ENCODE results near the gene PDXK.

Gene PDXK

DNA sequence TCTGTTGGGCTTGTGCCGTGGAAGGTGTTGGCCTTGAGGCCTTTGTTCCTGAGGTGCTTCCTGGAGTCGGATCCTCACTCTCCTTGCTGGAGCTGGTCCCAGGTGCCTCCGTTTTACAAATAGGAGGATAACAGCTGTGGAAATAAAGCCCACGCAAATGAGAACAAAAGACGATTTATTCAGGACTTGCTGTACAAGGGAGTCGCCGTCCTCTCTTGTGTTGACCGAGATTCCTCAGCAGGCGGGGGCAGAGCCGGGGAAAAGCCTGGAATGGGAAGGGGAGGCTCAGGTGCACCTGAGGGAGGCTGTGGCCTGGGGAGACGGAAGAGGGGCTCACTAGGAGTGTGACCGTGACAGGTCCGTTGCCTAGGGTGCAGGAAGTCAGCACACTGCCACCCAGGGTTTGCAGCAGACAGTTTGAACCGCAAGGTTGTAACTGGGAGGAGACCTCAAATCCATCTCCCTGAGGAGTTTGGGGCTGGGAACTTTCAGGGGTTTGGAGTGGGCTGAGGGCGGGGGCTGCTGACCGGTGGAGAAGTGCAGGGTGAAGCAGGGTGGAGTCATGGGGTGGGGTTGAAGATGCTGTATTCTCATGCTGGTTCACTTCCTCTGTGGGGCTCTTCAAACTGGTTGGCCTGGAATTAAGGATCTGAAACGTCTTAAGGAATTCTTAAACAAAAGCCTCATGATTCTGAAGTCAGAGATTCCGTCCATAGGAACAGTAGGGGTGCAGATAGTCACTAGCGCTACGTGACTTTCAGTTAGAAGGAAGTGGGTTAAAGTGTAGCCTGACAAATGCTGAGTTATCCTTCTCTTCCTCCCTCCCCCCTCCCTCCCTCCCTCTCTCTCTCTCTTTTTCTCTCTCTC, 59.8 kb downstream of the PDXK start:
- TF ChIP-seq, protein P1, sequence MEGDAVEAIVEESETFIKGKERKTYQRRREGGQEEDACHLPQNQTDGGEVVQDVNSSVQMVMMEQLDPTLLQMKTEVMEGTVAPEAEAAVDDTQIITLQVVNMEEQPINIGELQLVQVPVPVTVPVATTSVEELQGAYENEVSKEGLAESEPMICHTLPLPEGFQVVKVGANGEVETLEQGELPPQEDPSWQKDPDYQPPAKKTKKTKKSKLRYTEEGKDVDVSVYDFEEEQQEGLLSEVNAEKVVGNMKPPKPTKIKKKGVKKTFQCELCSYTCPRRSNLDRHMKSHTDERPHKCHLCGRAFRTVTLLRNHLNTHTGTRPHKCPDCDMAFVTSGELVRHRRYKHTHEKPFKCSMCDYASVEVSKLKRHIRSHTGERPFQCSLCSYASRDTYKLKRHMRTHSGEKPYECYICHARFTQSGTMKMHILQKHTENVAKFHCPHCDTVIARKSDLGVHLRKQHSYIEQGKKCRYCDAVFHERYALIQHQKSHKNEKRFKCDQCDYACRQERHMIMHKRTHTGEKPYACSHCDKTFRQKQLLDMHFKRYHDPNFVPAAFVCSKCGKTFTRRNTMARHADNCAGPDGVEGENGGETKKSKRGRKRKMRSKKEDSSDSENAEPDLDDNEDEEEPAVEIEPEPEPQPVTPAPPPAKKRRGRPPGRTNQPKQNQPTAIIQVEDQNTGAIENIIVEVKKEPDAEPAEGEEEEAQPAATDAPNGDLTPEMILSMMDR (IDR thresholded peaks at IDR 0.05; ENCODE audit: low read depth, low read length) = no peak
- DNase-seq (ENCODE audit: extremely low read depth, low read depth) = no peak

DNA sequence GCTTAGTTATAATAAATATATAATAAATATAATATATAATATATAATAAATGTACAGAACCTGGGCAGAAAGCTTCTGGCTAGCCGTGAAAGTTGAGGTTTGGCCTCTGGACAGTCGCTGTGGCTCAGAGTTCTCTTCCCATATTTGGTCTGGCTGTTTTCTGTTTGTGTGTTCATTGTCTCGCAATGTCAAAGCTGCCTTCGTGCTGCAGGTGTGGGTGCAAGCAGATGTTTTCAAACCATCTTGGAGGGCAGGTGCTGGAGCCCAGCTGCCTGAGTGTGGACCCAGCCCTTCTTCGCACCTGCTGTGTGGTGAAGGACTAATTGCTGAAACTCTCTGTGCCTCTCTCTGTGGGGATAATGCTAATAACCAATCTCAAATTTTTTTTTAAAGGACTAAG, 60.7 kb downstream of the PDXK start:
- DNase-seq (ENCODE audit: extremely low read depth, low read depth) = no peak
- TF ChIP-seq, protein P1 (IDR thresholded peaks at IDR 0.05; ENCODE audit: low read depth, low read length) = no peak

DNA sequence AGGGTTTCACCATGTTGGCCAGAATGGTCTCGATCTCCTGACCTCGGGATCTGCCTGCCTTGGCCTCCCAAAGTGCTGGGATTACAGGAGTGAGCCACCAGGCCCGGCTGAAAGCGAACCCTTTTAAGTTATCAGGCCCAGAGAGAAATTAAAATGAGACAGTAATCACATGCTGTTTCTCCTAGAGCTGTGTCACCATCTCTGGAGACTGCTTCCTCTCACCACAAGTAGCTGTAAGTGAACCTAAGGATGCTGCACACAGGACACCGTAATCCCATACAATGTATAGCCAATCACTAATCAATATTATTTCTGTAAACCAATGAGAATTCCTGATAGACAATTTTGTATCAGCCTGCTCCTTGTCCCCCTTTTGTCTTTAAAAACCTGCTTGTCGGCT, 62.9 kb downstream of the PDXK start:
- TF ChIP-seq, protein P1 (IDR thresholded peaks at IDR 0.05; ENCODE audit: low read depth, low read length) = no peak
- DNase-seq (ENCODE audit: extremely low read depth, low read depth) = no peak

DNA sequence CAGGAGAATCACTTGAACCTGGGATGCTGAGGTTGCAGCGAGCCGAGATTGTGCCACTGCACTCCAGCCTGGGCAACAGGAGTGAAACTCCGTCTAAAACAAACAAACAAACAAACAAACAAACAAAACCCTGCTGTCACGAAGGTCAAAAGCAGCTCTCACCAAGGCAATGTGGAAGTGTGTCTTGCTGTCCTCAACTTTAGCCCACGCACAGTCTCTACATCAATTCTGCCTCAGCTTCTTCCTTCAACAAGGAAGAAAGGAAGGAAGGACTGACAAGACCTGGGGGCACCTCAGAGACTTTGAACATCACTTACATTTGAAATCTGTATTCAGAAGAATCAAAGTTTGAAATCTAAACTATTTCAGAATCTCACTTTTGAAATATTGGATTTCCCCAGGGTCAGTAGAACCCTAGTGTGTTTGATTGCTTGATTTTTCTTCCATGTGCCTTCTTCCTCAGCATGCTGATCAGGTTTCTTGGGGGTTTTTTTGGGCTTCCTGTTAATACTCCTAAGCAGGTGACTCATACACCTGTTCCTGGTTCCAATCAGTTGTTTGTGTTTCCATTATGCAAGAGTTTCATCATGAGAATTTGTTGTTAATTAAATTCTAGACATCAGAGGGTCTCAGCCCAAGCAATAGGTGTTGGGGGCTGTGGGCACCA, 63.6 kb downstream of the PDXK start:
- no peak for DNase-seq (ENCODE audit: extremely low read depth, low read depth)
- TF ChIP-seq, protein P1 (IDR thresholded peaks at IDR 0.05; ENCODE audit: low read depth, low read length) = no peak

DNA sequence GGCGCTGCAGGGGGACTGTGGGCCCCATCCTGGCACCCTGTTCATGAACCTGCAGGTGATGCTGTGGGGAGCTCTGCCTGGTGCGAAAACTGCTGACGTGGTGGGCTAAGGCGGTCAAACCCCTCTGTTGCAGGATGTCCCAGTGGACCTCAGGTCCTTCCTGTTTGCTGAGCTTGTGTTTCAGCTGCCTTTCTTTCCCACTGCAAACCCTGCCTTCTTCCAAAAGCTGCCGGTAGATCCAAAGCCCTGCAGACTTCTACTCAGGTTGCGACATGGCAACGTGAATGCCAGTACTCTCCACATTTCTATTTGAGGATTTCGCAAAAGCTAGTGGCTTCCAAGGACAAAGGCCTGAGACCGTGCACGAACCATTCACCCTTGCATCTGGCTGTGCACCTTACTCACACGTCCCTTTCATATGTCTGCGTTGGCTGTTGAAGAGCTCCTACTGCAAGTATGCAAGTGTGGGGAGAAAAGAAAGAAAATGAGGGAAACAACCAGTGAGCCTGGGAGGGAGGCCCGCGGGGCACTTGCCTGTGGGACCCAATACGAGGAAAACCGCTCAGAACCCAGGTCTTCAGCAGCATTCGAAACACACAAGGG, 64.3 kb downstream of the PDXK start:
- no peak for DNase-seq (ENCODE audit: extremely low read depth, low read depth)
- TF ChIP-seq, protein P1 (IDR thresholded peaks at IDR 0.05; ENCODE audit: low read depth, low read length) = no peak

DNA sequence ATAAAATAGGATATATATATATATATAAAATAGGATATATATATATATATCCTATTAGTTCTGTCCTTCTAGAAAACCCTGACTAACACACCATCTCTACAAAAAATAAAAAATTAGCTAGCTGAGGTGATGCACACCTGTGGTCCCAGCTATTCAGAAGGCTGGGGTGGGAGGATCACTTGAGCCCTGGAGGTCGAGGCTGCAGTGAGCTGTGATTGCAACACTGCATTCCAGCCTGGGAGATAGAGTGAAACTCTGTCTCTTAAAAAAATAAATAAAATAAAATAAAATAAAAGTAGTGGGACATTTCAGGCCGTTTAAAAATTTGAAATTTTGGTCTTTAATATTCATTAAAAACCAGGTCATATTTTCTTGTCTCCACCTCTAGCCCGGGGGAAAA, 66.2 kb downstream of the PDXK start:
- no peak for DNase-seq (ENCODE audit: extremely low read depth, low read depth)
- TF ChIP-seq, protein P1 (IDR thresholded peaks at IDR 0.05; ENCODE audit: low read depth, low read length) = no peak

DNA sequence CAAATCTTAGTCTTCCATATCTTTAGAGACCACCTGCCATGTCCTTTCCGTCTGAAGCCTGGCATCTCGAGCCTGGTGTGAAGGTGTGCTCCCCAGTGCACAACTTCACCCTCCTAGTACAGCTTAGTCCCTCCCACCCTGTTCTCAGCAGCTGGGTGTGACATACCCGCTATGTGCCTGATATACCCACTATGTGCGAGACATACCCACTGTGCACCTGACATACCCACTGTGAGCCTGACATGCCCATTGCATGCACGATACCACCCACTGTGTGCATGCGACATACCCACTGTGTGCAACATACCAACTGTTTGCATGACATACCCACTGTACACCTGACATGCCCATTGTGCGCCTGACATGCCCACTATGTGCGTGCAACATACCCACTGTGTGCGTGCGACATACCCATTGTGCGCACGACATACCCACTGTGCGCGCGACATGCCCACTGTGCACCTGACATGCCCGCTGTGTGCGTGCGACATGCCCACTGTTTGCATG, 67.4 kb downstream of the PDXK start:
- no peak for DNase-seq (ENCODE audit: extremely low read depth, low read depth)
- TF ChIP-seq, protein P1 (IDR thresholded peaks at IDR 0.05; ENCODE audit: low read depth, low read length) = no peak
